DND-41 (cell line): ENCODE data around the gene PCSK2.

Experiments used
- ATAC-seq: fragments of 200-7000 bp; cut with Tn5 transposase; 3 replicates; pipeline ENCODE4 v1.9.1; 2021; ENCODE audit warnings: low read depth; ENCODE audit not compliant: insufficient read depth
- DNase-seq: peaks from one replicate; pipeline ENCODE4 v3.0.0-alpha.2; 2020
- H2AFZ ChIP-seq: 2 replicates; pipeline ENCODE4 v1.6.0; 2012; ENCODE audit warnings: low read depth, low read length
- H3K27ac ChIP-seq: 2 replicates; pipeline ENCODE4 v1.5.1; 2012; ENCODE audit warnings: low read length, inconsistent platforms
- H3K27me3 ChIP-seq: fragments of 200-600 bp; sonication (generic); 2 replicates; pipeline ENCODE4 v1.6.0; 2012; ENCODE audit warnings: low read length, mild to moderate bottlenecking, inconsistent platforms; ENCODE audit not compliant: insufficient read depth, poor library complexity
- H3K36me3 ChIP-seq: 2 replicates; pipeline ENCODE4 v1.5.1; 2012; ENCODE audit warnings: low read length, inconsistent platforms; ENCODE audit not compliant: insufficient read depth
- H3K4me1 ChIP-seq: 2 replicates; pipeline ENCODE4 v1.5.1; 2012; ENCODE audit warnings: mild to moderate bottlenecking, low read length; ENCODE audit not compliant: insufficient read depth
- H3K4me2 ChIP-seq: 2 replicates; pipeline ENCODE4 v1.6.0; 2012; ENCODE audit warnings: mild to moderate bottlenecking, moderate library complexity, low read length, inconsistent platforms; ENCODE audit not compliant: insufficient read depth
- H3K4me3 ChIP-seq, 2 experiments: fragments of 200-600 bp in 1 of 2; shearing (Covaris generic) in 1 of 2; 2 replicates each; pipeline ENCODE4 v1.5.1; 2012 to 2016; ENCODE audit warnings: inconsistent platforms in 2 of 2, low read length in 2 of 2, mild to moderate bottlenecking in 2 of 2, low read depth in 1 of 2, moderate library complexity in 1 of 2
- H3K79me2 ChIP-seq: 2 replicates; pipeline ENCODE4 v1.6.0; 2012; ENCODE audit warnings: low read length, inconsistent platforms; ENCODE audit not compliant: insufficient read depth
- H3K9ac ChIP-seq: 2 replicates; pipeline ENCODE4 v1.6.0; 2012; ENCODE audit warnings: low read depth, mild to moderate bottlenecking, inconsistent platforms, low read length, moderate library complexity
- H3K9me3 ChIP-seq: 2 replicates; pipeline ENCODE4 v1.5.1; 2012; ENCODE audit warnings: low read length, moderate library complexity, mild to moderate bottlenecking, inconsistent platforms; ENCODE audit not compliant: insufficient read depth, severe bottlenecking
- H4K20me1 ChIP-seq: 2 replicates; pipeline ENCODE4 v1.6.0; 2012; ENCODE audit warnings: low read length; ENCODE audit not compliant: insufficient read depth
- EZH2 ChIP-seq: IDR thresholded peaks from 3 replicates; pipeline ENCODE4 v1.6.1; 2012; ENCODE audit warnings: borderline replicate concordance, low read depth, mild to moderate bottlenecking, moderate library complexity, low read length, inconsistent platforms; ENCODE audit not compliant: severe bottlenecking
- TF ChIP-seq, protein P1 (sequence below): IDR thresholded peaks from 2 replicates; pipeline ENCODE4 v1.5.1; 2012; ENCODE audit warnings: borderline replicate concordance, low read length, moderate library complexity, mild to moderate bottlenecking; ENCODE audit not compliant: poor library complexity, severe bottlenecking; ENCODE audit errors: extremely low read depth

Gene PCSK2

DNA sequence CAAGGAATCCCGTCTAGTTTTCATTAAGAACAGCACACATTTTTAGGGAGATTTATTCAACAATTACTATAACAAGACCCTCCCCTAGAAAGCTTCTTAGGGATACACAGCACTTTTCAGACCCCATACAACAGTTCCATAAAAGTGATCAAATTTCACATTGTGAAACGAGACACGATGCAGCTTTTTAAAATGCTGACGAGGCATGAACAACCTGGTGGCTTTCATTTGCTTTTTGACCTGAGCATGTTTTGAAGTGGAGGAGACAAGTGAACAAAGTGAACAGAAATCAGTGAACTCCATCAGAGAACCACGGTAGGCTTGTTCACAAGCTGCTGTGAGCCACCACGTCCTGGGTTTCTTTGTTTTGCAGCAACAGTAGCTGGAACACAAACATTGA lies 112.2 kb downstream of the PCSK2 start:
- H3K79me2 ChIP-seq: no peaks in the 10 kb centered on the region
- no peak for DNase-seq
- H3K4me3 ChIP-seq: no peak overlapping the region
- H3K27ac ChIP-seq: no peak overlapping the region
- no peaks in the 10 kb centered on the region for H3K9me3 ChIP-seq
- TF ChIP-seq, protein P1, sequence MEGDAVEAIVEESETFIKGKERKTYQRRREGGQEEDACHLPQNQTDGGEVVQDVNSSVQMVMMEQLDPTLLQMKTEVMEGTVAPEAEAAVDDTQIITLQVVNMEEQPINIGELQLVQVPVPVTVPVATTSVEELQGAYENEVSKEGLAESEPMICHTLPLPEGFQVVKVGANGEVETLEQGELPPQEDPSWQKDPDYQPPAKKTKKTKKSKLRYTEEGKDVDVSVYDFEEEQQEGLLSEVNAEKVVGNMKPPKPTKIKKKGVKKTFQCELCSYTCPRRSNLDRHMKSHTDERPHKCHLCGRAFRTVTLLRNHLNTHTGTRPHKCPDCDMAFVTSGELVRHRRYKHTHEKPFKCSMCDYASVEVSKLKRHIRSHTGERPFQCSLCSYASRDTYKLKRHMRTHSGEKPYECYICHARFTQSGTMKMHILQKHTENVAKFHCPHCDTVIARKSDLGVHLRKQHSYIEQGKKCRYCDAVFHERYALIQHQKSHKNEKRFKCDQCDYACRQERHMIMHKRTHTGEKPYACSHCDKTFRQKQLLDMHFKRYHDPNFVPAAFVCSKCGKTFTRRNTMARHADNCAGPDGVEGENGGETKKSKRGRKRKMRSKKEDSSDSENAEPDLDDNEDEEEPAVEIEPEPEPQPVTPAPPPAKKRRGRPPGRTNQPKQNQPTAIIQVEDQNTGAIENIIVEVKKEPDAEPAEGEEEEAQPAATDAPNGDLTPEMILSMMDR: no peak
- TF ChIP-seq EZH2: no peak
- no peak overlapping the region for H2AFZ ChIP-seq
- H3K27me3 ChIP-seq: peaks cover 2% of the 10 kb centered on the region
- ATAC-seq: no peak
- no peaks in the 10 kb centered on the region for H3K36me3 ChIP-seq
- H4K20me1 ChIP-seq: no peaks in the 10 kb centered on the region
- H3K4me2 ChIP-seq: no peak overlapping the region
- H3K9ac ChIP-seq: no peak overlapping the region
- no peaks in the 10 kb centered on the region for H3K4me1 ChIP-seq

DNA sequence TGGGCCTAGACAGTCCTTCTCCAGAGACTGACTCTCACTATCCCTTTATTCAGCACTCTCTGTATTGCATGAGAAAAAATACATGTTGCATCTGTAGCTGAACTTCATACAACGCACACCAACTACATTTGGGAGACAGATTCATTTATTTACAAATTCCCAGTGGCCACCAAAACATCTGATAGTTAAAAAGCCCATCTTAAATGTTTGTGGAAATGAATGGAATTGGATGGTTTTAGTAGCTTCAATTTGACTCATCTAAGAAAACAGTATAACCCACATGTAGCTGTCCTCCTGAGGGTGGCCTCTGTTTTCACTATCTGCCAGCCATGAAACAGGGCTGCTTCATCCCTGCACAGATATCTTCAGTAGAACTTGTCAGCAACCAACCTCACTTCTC lies 116.3 kb downstream of the PCSK2 start:
- no peaks in the 10 kb centered on the region for H4K20me1 ChIP-seq
- no peaks in the 10 kb centered on the region for H3K79me2 ChIP-seq
- TF ChIP-seq, protein P1: no peak
- TF ChIP-seq EZH2: no peak
- no peak for DNase-seq
- H2AFZ ChIP-seq: no peak overlapping the region
- no peak for ATAC-seq
- no peak overlapping the region for H3K4me2 ChIP-seq
- no peak overlapping the region for H3K9ac ChIP-seq
- no peak overlapping the region for H3K27ac ChIP-seq
- H3K27me3 ChIP-seq: no peaks in the 10 kb centered on the region
- no peaks in the 10 kb centered on the region for H3K36me3 ChIP-seq
- no peak overlapping the region for H3K4me3 ChIP-seq
- no peaks in the 10 kb centered on the region for H3K4me1 ChIP-seq
- no peaks in the 10 kb centered on the region for H3K9me3 ChIP-seq

DNA sequence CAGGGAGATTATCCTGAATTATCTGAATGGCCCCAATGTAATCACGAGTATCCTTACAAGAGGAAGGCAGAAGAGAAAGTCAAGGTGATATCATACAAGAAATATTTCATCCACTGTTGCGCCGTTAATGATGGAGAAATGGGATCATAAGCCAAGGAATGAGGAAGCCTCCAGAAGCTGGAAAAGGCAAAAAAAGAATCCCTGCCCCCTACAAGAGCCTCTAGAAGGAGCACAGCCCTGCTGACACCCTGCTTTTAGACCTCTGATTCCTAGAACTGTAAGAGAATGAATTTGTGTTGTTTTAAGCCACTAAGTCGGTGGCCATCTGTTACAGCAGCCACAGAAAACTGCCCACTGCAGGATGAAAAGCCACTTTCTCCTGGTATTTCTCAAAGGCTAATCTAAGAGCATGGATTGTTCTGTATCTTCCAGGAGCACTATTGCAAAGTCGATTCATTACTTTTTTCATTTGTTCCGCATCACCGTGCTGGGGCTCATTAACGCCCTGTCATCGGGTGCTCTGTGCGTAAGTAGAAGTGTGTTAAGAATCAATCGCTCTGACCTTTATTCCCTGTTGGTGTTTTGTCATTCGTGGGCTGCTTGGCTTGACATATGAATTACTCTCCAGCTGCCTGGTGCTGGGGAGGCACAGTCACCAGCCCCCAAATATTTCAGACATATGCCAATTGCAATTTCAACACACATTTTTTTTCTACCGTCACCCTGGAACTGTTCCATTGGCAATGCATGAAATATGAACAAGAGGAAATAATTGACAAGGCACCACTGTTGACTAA lies 117.0 kb downstream of the PCSK2 start:
- Histone ChIP-seq H3K27me3 (no peaks in the 10 kb centered on the region), H3K4me1 (no peaks in the 10 kb centered on the region), H4K20me1 (no peaks in the 10 kb centered on the region), H3K36me3 (no peaks in the 10 kb centered on the region), H3K4me2 (no peak overlapping the region), H3K9ac (no peak overlapping the region), H3K27ac (no peak overlapping the region), H2AFZ (no peak overlapping the region), H3K9me3 (no peaks in the 10 kb centered on the region), H3K79me2 (no peaks in the 10 kb centered on the region), H3K4me3 (no peak overlapping the region)
- TF ChIP-seq, protein P1: no peak
- no peak for TF ChIP-seq EZH2
- DNase-seq: no peak
- ATAC-seq: no peak

DNA sequence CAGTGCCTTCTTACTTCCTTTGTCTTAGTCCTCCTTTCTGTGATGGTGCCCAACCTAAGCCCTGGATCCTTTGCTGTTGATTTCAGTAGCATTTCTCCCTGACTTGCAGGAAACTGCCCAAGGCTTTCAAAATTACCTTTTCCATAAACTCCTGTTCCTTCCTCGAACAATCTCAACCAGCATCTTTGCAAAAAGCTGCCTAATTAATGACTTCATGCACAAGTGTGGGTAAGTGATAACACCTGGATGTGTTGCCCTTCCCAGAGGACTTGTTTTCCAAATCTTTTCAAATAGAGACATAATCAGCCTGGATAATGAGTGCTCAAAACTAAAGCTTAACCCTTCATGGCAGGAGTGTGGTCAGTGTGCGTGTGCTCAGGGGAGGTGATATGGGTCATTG lies 118.0 kb downstream of the PCSK2 start:
- Histone ChIP-seq H3K4me1 (no peaks in the 10 kb centered on the region), H2AFZ (no peak overlapping the region), H3K4me2 (no peak overlapping the region), H3K36me3 (no peaks in the 10 kb centered on the region), H3K79me2 (no peaks in the 10 kb centered on the region), H3K9ac (no peak overlapping the region), H3K27me3 (no peaks in the 10 kb centered on the region), H4K20me1 (no peaks in the 10 kb centered on the region), H3K9me3 (no peaks in the 10 kb centered on the region), H3K27ac (no peak overlapping the region), H3K4me3 (no peak overlapping the region)
- ATAC-seq (no peak), DNase-seq (no peak)
- TF ChIP-seq, protein P1: no peak
- TF ChIP-seq EZH2: no peak
